ENCODE measurements around the gene SCAPER. TPM values are rescaled to one million over a fixed set of nuclear protein-coding genes. Genes with fewer than 3 reads are reported as not detected.
"Not testable (repeated sequence)": the region's sequence is repeated elsewhere in the genome, so short reads cannot be mapped to it uniquely, and the experiment has no call there.

Gene SCAPER
- total RNA-seq, 1 donor: 30.5 TPM

GRCh38 chr15:76298986-76299385 lies 606.2 kb downstream of the SCAPER start:
- Histone ChIP-seq H3K4me1 (ENCODE audit: insufficient read depth, low read length) (peaks cover 8% of the 10 kb centered on the region), H3K9me3 (ENCODE audit: low read depth, low read length) (no peaks in the 10 kb centered on the region), H3K27me3 (ENCODE audit: insufficient read depth, low read length) (no peaks in the 10 kb centered on the region), H3K4me3 (ENCODE audit: low read length) (no peak overlapping the region)

GRCh38 chr15:76297951-76298350 lies 607.2 kb downstream of the SCAPER start:
- H3K9me3 ChIP-seq (ENCODE audit: low read depth, low read length); H3K27me3 ChIP-seq (ENCODE audit: insufficient read depth, low read length); H3K4me3 ChIP-seq (ENCODE audit: low read length): not testable (repeated sequence)
- H3K4me1 ChIP-seq (ENCODE audit: insufficient read depth, low read length): peaks cover 10% of the 10 kb centered on the region

Other genes with a start within 250 kb of the SCAPER start
- 32.0 TPM for gene RCN2, start 26.4 kb upstream of the SCAPER start, total RNA-seq
- gene PSTPIP1, start 89.8 kb upstream of the SCAPER start, total RNA-seq: 55.7 TPM
- gene TSPAN3, start 165.8 kb upstream of the SCAPER start, total RNA-seq: 39.9 TPM